Thyroid gland (tissue), 4 donors: Measurements from ENCODE around the gene SIPA1L3. TPM values are rescaled to one million over a fixed set of nuclear protein-coding genes. Genes with fewer than 3 reads are reported as not detected.
A peak's percentile ranks its signal among the peaks of the same experiment; 100 is the strongest.

Experiments used
- DNase-seq, 2 donors: peaks; one replicate each; pipeline ENCODE4 v3.0.0-alpha.2; 2019
- H3K27ac ChIP-seq, 3 donors: fragments of 200-600 bp; sonication (generic); 1 replicate in 2 of 3; 2 replicates in 1 of 3; pipeline ENCODE4 v1.5.1; 2016 to 2019; ENCODE audit warnings: mild to moderate bottlenecking in 1 of 3, moderate library complexity in 1 of 3
- H3K27me3 ChIP-seq: fragments of 200-600 bp; sonication (generic); one replicate; pipeline ENCODE4 v1.5.1; 2019
- H3K36me3 ChIP-seq, 2 donors: fragments of 200-600 bp; sonication (generic); one replicate each; pipeline ENCODE4 v1.5.1; 2016 to 2019
- H3K4me1 ChIP-seq, 2 donors: fragments of 200-600 bp; sonication (generic); one replicate each; pipeline ENCODE4 v1.5.1; 2017 to 2019
- H3K4me3 ChIP-seq, 3 donors: fragments of 200-600 bp; sonication (generic); replicated peaks in 1 of 3; 1 replicate in 2 of 3; 2 replicates in 1 of 3; pipeline ENCODE4 v1.5.1; 2016; ENCODE audit warnings: mild to moderate bottlenecking in 1 of 3
- H3K9me3 ChIP-seq: fragments of 200-600 bp; sonication (generic); one replicate; pipeline ENCODE4 v1.5.1; 2017
- CTCF ChIP-seq, 6 experiments: fragments of 200-600 bp in 3 of 6; fragments of 450-650 bp in 3 of 6; sonication (generic) in 3 of 6; IDR thresholded peaks; one replicate each; pipeline ENCODE4 v1.5.1; 2016 to 2019; ENCODE audit warnings: antibody characterized with exemption in 6 of 6, mild to moderate bottlenecking in 2 of 6, inconsistent platforms in 1 of 6, moderate library complexity in 1 of 6
- POLR2A ChIP-seq, 2 donors: fragments of 450-650 bp; IDR thresholded peaks; one replicate each; pipeline ENCODE4 v1.6.1; 2017; ENCODE audit warnings: antibody characterized with exemption in 2 of 2, mild to moderate bottlenecking in 2 of 2, moderate library complexity in 1 of 2
- WGBS, 2 donors: methylation state at CpG; one replicate each; pipeline ENCODE4 v1.1.5; 2017; 5-methylcytosine and 5-hydroxymethylcytosine counted together
- intact Hi-C: fragments of 100-400 bp; cut with DNase I; formaldehyde crosslinking; loops from one replicate; pipeline ENCODE4 v1.15.1; 2023
- total RNA-seq, 4 donors: library from RNA; depleted of rRNA; stranded (reverse); fragments of >200 nt; gene quantifications; one replicate each; pipeline ENCODE4 v1.2.3, GENCODE V29; 2016

SIPA1L3 gene
- total RNA-seq, 4 donors from 2014 or later, result 39.4 to 130 (median 116) TPM

GRCh38 chr19:37991176-37991835 lies 84.3 kb downstream of the SIPA1L3 start:
- H3K36me3 ChIP-seq, result no peaks in the 10 kb centered on the region
- DNase-seq, result no peak
- H3K27ac ChIP-seq, result peak overlapping the region in 2 of 3 donors; percentile 14 to 50
- H3K4me3 ChIP-seq, result no peak overlapping the region
- TF ChIP-seq POLR2A (IDR thresholded peaks at IDR 0.05) (no peak), CTCF (IDR thresholded peaks at IDR 0.05) (no peak)
- H3K27me3 ChIP-seq, result no peaks in the 10 kb centered on the region
- intact Hi-C loops, result no loop called here
- WGBS, 2 donors, result 71 to 76% methylated on average over 5 to 9 of the region's 10 CpGs
- H3K9me3 ChIP-seq, result no peaks in the 10 kb centered on the region
- H3K4me1 ChIP-seq, result peaks cover 47 to 56% of the 10 kb centered on the region in 2 donors

- peak overlapping the region in 1 of 3 donors; percentile 50 for H3K27ac ChIP-seq
- peak in 1 of 2 donors; percentile 34 for DNase-seq
- TF ChIP-seq CTCF (IDR thresholded peaks at IDR 0.05), result peak in 1 of 6 experiments; percentile 9
- TF ChIP-seq POLR2A (IDR thresholded peaks at IDR 0.05), result no peak
- no peaks in the 10 kb centered on the region for H3K36me3 ChIP-seq
- no peak overlapping the region for H3K4me3 ChIP-seq
- H3K27me3 ChIP-seq, result no peaks in the 10 kb centered on the region
- peaks cover 43 to 51% of the 10 kb centered on the region in 2 donors for H3K4me1 ChIP-seq
- H3K9me3 ChIP-seq, result no peaks in the 10 kb centered on the region
- WGBS, 2 donors, result 63 to 69% methylated on average over 3 to 4 of the region's 4 CpGs
- intact Hi-C loops, result no loop called here
These were observed 84.8 kb downstream of the SIPA1L3 start for GRCh38 chr19:37991841-37992248.

GRCh38 chr19:37992761-37993160 lies 85.8 kb downstream of the SIPA1L3 start:
- H3K27ac ChIP-seq, result no peak overlapping the region
- H3K9me3 ChIP-seq, result no peaks in the 10 kb centered on the region
- TF ChIP-seq CTCF (IDR thresholded peaks at IDR 0.05), result no peak
- no peak for TF ChIP-seq POLR2A (IDR thresholded peaks at IDR 0.05)
- no peak for DNase-seq
- no peak overlapping the region for H3K4me3 ChIP-seq
- intact Hi-C loops, result no loop called here
- H3K27me3 ChIP-seq, result no peaks in the 10 kb centered on the region
- H3K4me1 ChIP-seq, result peaks cover 43 to 50% of the 10 kb centered on the region in 2 donors
- no peaks in the 10 kb centered on the region for H3K36me3 ChIP-seq
- WGBS, 2 donors, result 90 to 97% methylated on average over 7 to 9 of the region's 9 CpGs

- TF ChIP-seq CTCF (IDR thresholded peaks at IDR 0.05) (no peak), POLR2A (IDR thresholded peaks at IDR 0.05) (no peak)
- Histone ChIP-seq H3K4me1 (peaks cover 43 to 57% of the 10 kb centered on the region in 2 donors), H3K36me3 (no peaks in the 10 kb centered on the region), H3K27me3 (no peaks in the 10 kb centered on the region), H3K4me3 (no peak overlapping the region), H3K27ac (peak overlapping the region in 1 of 3 donors; percentile 1), H3K9me3 (no peaks in the 10 kb centered on the region)
- intact Hi-C loops, result no loop called here
- DNase-seq, result peak; percentile 57 to 66
- 30 to 44% methylated on average over 6 to 8 of the region's 8 CpGs for WGBS, 2 donors
These were observed 87.8 kb downstream of the SIPA1L3 start for GRCh38 chr19:37994823-37995130.

GRCh38 chr19:37995346-37995745 lies 88.3 kb downstream of the SIPA1L3 start:
- 87 to 93% methylated on average over 7 of the region's 7 CpGs for WGBS, 2 donors
- Histone ChIP-seq H3K9me3 (no peaks in the 10 kb centered on the region), H3K4me3 (no peak overlapping the region), H3K36me3 (no peaks in the 10 kb centered on the region), H3K27me3 (no peaks in the 10 kb centered on the region), H3K27ac (peak overlapping the region in 2 of 3 donors; percentile 3 to 18), H3K4me1 (peaks cover 37 to 53% of the 10 kb centered on the region in 2 donors)
- intact Hi-C loops, result no loop called here
- DNase-seq, result no peak
- TF ChIP-seq POLR2A (IDR thresholded peaks at IDR 0.05), result no peak
